ENCODE results near the gene LDAF1.

The LDAF1 gene

DNA sequence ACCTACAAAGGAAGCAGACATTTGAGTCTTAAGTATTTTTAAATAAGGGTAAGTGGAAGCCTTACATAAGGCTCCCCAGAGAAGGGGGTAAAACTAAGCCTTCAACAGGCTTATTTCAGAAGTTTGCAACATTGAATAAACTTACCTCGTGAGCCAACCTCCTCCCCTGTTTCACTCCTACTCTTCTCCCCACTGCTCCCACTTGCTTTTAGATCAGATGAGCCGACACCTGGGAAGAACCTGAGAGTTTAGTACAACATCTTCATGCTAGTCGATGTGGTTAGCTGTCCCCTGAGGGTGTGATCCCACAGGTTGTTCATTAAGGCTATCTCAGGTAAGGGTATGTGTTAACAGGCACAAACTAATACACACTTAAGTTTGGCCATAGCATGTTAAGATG lies 39.1 kb downstream of the LDAF1 start:
- no peak for DNase-seq

DNA sequence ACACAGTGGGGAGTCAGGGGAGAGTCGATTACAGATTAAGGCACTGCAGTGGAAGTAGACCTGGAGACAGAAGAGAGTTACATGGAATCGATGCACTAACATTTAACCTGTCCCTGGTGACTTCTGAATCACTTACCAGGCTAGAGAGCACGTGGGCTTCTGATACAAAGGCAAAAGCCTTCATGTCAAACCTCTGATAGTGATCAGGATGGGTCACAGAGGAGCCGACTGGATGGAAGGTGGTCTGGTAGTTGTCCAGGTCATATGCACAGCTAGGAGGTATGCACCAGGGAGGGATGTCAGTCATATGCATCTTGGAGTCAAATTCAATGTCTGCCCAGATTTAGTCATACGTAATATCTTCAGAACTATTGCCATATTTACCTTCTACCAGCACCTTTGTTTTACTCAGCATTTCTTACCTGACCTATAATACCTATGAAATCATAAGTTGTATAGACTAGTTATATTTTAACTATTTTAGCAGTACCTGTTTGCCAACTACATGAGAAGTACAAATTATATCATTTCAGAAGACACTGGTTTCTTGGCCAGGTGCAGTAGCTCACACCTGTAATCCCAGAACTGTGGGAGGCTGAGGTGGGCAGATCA lies 41.2 kb downstream of the LDAF1 start:
- no peak for DNase-seq

DNA sequence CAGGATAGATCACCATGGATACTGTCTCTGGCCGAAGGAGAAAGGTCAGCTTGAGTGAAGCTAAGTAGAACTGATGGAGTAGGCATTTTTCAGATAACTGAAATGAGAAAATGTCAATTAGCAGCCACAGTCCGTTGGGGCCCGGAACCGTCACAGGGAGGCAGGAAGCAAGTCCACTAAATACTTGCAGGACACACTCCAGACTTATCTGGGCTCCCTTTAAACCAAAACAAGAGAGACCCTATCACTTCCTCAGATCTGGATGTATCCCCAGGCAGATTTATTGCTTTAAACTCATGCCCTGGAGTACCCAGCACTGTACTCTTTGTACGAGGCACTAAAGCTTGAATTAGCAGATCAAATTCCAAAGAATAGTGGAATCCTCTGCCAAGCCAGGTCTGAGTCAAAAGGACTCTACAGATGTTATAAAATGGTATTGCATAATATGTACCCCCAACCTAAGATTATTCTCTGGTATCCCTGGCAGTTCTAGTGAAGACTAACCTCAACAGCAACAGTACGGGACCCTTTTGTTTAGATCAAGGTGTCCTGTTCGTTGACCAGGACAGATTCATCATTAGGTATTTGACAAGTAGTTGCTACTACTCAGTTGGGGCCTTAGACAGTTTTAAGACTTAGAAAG lies 44.8 kb downstream of the LDAF1 start:
- no peak for DNase-seq

DNA sequence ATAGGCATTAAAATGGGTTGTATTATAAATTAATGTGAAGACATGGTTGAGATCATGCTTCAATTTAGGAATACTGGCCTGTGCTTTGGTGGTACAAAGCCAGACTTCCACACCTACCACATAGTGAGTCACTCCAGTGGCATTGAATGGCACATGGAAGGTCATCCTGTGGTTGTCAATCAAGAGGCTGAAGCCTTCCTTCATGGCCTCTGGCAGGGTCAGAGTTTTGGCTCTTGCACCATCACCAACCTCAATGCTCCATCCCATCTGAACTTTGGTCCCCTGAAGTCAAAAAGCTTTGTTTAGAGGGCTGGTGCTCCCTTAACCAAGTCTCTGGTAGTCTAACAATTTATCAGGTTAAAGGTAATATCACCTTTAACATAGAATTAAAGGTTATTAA lies 46.8 kb downstream of the LDAF1 start:
- DNase-seq, result no peak

DNA sequence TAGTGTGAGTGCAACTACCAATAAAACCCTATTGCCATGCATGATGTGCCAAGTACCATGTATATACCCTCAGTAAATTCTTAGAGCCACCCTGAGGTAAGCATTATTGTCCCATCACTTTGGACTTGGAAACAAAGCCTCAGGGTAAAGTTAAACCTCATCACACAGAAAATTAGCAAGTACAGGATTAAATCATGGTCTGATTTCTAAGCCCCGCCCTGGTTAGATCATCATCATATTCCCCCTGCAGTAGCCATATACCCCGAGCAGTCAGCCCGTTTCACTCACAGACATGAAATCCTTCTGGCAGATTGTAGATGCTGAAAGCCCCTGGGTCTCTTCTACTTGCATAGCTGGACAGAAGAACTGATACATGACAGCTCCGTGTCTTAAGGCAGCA lies 48.1 kb downstream of the LDAF1 start:
- no peak for DNase-seq

DNA sequence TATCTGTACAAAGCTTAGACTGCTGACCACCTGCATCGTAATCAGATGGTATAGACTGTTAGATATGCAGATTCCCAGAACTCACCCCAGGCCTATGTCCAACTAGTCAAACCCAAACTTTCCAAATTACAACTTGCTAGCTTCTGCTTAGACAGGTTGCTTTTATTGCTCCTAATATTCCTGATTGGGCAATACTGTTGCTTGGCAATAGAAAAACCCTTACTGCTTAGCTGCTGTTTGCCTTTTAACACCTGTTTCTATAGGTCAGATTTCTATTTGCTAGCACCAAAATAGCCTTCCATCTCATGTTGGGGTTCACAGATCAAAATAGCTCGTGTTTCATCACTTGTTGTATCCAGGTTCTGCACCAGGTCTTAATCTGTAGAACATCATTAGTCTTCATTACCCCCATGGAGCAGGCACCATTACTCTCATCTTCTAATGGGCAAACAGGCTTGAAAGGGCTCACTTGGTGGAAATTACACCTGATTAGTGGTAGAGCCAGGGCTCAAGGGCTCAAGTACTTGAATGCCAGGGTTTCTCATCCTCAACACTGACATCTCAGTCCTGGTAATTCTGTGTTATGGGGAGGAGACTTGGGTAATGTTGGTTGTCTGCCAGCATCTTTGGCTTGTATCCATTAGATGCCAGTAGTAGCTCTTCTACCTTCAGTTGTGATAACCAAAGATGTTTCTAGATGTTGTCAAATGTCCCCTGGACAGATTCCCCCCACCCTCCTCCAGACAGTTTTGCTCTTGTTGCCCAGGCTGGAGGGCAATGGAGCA lies 50.2 kb downstream of the LDAF1 start:
- no peak for DNase-seq

DNA sequence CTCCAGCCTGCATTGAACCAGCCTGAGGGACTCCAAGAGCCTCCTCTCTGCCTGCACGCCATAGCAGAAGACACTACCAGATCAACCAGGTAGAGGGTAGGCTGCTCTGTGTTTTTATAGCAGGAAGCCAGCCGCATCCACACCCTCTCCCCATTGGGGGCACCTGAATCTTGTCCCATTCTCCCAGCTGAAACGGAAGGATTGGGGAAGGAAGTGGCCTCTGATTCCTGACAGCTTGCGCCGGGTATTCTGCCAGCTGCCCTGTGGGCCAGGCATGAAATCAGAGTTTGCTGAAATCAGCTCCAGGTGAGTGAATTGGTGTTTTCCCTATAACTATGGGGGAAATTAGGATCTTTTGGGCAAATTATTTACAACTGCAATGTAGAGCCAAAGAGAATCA lies 53.0 kb downstream of the LDAF1 start, which contains the start of gene ZP2:
ZP2 (minus strand) TSS at position 89 of the 400 bp plus-strand sequence; CDS start at position 62, 27 bp downstream.
- no peak for DNase-seq

DNA sequence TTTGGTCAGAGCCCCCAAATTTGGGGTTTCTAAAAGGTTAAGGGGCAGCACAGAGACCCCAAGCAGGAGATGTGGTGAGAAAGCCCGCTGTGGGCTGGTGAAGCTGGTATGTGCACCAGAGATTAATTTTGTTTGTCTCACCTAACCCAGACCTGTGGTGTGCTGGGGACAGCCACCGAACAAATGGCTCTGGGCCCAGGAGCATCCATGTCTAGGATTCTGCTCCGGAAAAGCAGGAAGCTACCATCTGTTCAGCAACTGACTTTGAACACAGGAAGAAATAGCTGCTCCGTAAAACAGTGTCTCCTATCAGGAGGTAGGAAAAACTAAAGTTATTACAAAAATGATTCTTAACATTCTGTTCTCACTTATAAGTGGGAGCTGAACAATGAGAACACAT lies 55.6 kb downstream of the LDAF1 start:
- DNase-seq, result no peak

DNA sequence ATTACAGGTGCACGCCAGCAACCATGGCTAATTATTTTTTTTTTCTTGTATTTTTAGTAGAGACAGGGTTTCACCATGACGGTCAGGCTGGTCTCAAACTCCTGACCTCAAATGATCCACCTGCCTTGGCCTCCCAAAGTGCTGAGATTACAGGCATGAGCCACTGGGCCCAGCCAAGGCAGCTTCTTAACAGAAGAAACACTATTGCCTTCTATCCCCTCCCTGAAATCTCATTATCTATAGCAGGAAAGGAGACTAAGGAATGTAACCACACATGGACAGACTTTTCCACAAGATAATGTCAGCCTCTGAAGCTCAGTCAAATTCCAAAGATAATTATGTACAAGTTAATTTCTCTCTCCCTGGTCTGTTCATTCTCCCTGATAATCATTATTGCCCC lies 58.6 kb downstream of the LDAF1 start:
- no peak for DNase-seq

DNA sequence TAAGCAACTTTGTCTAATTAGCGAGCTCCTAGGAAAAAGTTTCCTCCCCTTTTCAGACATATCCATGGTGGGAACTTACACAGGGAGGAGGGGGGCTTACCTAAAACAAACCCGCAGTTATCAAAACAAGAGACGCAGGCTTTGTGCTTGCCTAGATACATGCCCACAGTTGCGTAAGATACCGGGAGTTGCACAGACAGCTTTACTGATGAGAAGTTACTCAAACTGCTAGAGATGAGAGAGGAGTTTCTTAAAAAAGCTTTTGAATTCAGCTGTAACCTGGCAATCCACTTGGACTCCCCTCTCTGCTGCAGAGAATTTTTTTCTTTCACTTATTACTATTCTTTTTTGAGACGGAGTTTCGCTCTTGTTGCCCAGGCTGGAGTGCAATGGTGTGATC lies 59.7 kb downstream of the LDAF1 start:
- no peak for DNase-seq

DNA sequence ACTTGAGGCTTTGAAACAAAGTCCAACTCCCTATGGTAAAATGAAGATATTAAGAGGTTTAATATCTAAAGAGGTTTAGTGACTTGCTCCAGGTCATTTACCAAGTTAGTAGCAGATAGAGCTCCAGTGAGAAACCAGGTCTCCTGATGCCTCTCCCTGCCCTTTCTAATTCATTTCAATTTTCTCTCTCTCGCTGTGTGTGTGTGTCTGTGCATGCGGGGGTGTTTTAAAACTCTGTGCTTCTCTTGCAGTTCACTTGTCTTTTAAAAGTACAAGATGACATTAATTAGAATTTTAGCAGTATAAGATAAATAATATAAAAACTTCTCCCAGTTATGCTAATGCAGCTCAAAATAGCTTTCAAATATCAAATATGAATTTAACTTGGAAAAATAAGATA lies 61.1 kb downstream of the LDAF1 start:
- DNase-seq, result no peak

DNA sequence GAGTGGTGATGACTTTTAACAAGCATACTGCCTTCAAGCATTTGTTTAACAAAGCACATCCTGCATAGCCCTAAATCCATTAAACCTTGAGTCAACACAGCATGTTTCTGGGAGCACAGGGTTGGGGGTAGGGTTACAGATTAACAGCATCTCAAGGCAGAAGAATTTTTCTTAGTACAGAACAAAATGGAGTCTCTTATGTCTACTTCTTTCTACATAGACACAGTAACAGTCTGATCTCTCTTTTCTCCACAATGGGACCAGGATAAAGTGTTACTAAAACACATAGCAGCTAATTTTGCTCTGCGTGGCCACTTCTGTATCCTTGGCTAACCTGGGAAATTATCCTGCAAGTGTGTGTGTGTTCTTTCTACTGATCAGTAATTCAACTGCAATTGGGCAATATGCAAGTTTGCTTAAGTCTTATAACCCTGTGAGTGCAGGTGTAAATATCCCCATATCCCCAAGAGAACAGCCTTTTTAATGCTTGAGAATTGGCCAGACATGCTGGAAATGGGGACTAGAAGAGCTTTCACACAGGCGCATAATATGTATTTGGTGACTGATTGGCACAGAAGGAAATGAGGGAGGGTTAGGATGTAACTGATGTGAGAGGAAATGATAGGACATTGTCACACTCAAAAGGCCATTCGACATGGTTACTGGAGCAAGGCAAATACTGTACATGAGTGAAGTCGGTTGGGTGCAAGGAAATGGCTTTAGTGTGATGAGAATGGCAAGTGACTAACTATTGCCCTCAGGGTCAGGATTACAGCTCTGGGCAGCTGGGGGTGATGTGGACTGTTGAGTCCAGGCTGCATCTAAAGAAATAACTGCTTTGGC lies 64.2 kb downstream of the LDAF1 start:
- DNase-seq, result no peak

DNA sequence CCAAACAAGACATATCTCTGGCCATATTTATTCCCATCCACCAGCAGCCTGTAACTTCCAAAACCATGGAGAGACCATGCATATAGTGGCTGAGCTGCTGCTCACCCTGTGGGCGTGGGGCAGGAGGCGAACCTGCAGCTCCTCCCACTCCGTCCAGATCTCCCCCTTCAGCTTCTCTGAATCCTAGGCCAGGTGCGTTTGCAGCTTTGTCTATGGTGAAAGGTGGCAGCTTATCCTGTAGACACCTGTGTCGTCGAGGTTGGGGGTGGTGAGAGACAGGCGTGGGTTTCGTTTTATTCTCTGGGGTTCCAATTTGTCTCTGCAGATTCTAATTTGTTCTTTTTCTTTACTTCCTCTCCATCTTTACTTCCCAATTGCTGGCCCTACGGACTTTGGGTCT lies 65.3 kb downstream of the LDAF1 start:
- no peak for DNase-seq

DNA sequence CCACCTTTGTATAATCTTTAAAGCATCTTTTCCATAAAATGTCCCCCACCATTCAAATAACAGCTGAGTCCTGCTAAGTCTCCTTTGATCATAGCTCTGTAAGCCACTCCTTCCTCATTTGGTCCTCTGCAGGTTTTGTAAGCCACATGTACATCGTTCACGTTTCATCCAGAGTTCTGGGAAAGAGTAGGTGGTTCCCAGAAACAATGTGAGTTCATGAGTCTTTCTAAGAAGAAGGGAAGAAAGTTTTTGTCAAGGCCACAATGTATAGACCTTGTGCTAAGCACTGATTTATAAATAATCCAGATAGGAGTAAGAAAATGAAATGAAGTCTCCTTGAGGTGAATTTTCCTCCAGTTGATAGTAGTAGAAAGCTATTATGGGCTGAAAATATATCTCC lies 66.3 kb downstream of the LDAF1 start:
- DNase-seq, result no peak

DNA sequence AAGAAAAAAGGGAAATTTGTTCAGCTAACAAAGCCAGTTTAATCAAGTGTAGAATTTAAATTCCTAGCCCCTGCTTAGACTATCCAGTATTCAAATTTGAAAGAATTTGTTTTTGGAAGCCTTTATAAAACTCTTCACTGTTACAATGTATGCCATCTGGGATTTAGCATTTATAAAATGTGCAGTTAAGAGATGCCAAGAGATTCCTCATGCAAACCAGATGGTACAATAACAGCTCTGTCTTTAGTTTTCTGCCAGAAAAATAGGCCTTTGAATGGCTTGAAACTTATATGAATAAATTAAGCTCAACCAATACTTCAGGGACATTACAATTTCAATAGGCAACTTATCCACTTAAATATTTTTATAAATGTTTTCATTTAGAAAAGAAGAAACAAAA lies 68.3 kb downstream of the LDAF1 start:
- no peak for DNase-seq

DNA sequence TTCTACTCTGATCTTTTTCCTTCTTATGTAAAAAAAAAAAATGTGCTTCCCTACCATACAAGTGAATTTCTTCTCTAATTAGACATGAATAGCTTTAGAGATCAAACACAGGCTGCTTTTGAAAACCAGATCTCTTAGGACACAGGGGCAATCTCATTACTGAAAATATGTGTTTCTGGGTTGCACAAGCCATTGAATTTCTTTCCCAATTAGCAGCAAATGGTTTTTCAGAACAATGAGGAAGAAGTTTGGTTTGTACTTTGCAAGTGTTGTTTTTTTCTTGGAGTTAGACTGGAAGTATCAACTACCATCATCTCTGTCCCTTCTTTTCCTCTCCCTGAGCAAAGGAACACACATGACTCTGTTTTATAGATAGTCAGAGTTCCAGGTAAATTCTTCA lies 69.4 kb downstream of the LDAF1 start:
- no peak for DNase-seq

DNA sequence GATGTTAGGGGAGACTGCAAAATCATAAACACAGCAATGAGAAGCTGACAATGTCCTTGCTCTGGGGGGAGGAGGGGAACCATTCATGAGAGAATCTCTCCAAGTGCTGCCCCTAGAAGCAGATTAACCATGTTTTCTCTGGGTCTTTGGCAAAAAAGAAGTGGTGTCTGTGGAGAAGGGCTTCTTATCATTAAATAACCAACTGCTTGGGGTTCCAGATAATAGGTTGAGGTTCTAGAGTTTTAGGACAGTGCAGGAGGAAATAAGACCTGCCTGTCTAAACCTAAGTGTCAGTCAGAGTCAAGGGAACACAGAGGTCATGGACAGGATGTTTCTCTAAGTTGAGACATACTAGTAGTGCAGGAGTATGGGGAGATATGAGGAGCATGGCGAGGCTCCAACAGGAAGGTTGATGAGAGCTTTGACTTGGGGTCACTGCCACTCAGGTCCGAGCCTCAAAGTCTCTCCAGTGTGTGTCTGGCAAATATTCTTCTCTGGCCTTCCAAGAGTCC lies 69.9 kb downstream of the LDAF1 start:
- DNase-seq, result no peak
